ENCODE data around the gene SYTL4.

SYTL4 gene

DNA sequence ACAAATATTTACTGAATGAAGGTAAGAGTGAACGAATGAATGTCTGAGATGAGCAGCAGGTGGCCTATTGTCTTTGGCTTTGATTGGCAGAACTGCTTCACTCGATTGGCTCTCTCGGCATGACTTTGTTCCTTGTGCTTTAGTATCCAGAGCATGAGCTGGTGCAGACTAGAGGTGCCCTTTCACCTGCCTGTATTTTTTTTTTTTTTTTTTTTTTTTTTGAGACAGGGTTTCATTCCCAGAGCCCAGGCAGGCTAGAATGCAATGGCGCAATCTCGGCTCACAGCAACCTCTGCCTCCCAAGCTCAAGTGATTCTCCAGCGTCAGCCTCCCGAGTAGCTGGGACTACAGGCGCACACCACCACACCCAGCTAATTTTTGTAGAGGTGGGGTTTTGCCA is 49.0 kb downstream of the SYTL4 start:
- DNase-seq (ENCODE audit: low spot score): no peak
- in situ Hi-C loops (cut with MboI; ENCODE audit: low sequenced_read_pairs, unreplicated experiment): no loop called here
- TF ChIP-seq, protein P1, sequence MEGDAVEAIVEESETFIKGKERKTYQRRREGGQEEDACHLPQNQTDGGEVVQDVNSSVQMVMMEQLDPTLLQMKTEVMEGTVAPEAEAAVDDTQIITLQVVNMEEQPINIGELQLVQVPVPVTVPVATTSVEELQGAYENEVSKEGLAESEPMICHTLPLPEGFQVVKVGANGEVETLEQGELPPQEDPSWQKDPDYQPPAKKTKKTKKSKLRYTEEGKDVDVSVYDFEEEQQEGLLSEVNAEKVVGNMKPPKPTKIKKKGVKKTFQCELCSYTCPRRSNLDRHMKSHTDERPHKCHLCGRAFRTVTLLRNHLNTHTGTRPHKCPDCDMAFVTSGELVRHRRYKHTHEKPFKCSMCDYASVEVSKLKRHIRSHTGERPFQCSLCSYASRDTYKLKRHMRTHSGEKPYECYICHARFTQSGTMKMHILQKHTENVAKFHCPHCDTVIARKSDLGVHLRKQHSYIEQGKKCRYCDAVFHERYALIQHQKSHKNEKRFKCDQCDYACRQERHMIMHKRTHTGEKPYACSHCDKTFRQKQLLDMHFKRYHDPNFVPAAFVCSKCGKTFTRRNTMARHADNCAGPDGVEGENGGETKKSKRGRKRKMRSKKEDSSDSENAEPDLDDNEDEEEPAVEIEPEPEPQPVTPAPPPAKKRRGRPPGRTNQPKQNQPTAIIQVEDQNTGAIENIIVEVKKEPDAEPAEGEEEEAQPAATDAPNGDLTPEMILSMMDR (IDR thresholded peaks at IDR 0.05; ENCODE audit: borderline replicate concordance, control extremely low read depth, extremely low read depth, insufficient read depth, missing control alignments): no peak

DNA sequence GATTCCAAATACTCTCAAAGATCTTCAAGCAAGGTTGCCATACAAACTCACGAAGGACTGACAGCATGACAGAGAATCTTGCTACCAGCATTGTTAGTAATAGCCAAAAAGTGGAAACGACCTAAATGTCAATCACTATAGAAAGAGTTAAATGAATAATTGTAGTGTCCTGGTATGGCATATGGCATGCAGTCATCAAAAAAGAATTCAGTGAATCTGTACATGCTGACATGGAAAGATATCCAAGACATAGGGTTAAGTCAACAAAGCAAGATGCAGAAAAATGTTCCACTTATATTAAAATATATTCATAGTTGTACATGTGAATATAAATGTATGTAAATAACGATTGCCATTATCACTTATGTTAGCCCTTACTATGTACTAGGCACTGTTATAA is 50.3 kb downstream of the SYTL4 start:
- TF ChIP-seq, protein P1 (IDR thresholded peaks at IDR 0.05; ENCODE audit: borderline replicate concordance, control extremely low read depth, extremely low read depth, insufficient read depth, missing control alignments): no peak
- DNase-seq (ENCODE audit: low spot score): no peak
- in situ Hi-C loops (cut with MboI; ENCODE audit: low sequenced_read_pairs, unreplicated experiment): no loop called here

DNA sequence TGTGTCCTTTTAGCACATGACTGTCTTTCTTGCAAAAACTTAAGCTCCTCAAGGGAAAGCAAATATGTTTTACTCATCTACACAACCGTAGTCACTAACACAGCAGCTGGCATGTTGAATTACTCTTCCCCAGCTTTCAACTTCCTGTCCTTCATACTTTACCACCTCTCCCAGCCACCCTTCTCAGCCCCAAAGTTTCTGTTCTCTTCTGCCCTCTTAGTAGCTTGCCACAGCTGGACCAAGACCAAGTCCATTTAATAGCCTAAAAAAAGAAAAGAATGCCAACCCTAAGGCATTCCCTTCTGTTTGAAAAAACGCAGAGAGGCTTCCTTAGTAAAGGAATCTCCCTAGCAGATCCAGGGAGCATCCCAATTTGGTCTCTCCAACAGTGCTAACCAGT is 51.2 kb downstream of the SYTL4 start:
- DNase-seq (ENCODE audit: low spot score): no peak
- in situ Hi-C loops (cut with MboI; ENCODE audit: low sequenced_read_pairs, unreplicated experiment): no loop called here
- TF ChIP-seq, protein P1 (IDR thresholded peaks at IDR 0.05; ENCODE audit: borderline replicate concordance, control extremely low read depth, extremely low read depth, insufficient read depth, missing control alignments): no peak

DNA sequence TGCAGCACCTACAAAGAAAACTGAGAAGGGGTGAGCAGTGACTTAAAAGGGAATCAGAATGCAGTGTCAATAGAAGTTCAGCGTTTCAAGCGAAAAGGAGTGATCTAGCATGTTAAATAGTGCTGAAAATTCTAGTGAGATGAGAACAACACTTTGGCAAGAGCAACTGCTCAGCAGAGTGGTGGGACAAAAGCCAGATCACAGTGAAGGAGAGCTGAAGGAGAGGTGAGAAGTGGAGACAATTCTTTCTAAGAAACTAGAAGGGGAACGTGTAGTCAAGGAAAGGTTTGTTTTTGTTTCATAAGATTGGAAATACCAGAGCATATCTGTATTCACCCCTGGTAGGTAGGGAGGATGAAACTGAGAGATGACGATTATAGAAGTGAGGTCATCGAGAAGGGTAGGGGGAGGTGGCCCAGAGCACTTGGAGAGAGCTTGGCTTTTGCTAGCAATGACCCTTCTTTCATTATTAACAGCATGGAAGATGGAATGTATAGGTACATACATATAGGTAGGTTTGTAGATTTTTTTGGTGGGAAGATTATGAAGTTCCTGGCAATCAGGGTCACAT is 54.2 kb downstream of the SYTL4 start:
- in situ Hi-C loops (cut with MboI; ENCODE audit: low sequenced_read_pairs, unreplicated experiment): no loop called here
- no peak for DNase-seq (ENCODE audit: low spot score)
- TF ChIP-seq, protein P1 (IDR thresholded peaks at IDR 0.05; ENCODE audit: borderline replicate concordance, control extremely low read depth, extremely low read depth, insufficient read depth, missing control alignments): no peak

DNA sequence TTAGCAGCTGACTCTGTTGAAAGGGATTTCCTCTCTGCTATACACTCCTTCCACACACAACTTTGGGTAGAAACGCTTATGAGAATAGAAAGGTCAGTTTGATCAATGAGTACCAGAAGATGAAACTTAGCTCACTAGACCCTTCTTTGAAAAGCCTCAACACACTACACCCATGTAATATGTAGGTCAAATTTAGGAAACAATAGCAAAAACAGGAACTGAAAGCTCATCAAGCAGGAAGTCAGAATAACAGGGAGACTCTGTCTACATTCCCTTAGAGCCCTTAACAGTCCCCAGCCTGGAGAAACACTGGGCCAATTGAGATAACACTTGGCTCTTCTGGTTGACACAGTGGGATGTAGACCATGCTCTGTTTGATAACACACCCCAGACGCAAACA is 57.2 kb downstream of the SYTL4 start:
- in situ Hi-C loops (cut with MboI; ENCODE audit: low sequenced_read_pairs, unreplicated experiment): loop anchor here (25.0 kb wide), 1 partner anchor 162 kb away; no protein-coding TSS in a partner anchor
- DNase-seq (ENCODE audit: low spot score): no peak

DNA sequence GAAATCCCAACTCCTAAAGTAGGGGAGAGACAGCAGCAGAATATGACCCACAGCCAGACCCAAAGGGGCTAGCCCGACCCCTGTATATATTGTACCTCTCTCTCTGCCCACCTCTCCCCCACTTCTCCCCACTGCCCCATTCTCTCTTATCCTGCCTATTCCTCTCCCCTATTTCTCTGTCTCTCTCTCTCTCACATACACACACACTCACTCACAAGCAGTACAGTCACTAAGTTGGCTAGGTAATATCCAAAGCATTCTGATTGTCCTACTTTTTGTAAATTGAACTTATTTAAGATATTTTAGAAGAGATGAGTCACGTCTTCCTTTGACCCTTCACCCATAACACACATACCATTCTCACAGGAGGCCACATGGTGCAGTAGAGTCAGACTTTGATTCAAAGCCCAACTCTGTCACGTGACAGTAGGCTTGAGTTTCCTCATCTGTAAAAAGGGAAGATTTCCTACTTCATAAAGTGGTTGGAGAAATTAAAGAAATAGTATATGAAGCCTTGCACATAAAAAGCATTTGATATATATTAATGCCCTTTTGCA is 58.4 kb downstream of the SYTL4 start:
- TF ChIP-seq, protein P1 (IDR thresholded peaks at IDR 0.05; ENCODE audit: borderline replicate concordance, control extremely low read depth, extremely low read depth, insufficient read depth, missing control alignments): no peak
- no peak for DNase-seq (ENCODE audit: low spot score)
- in situ Hi-C loops (cut with MboI; ENCODE audit: low sequenced_read_pairs, unreplicated experiment): loop anchor here (25.0 kb wide), 1 partner anchor 161 kb away; no protein-coding TSS in a partner anchor

More for the DNA sequence above, 57.2 kb downstream of the SYTL4 start:
- TF ChIP-seq, protein P1 (IDR thresholded peaks at IDR 0.05; ENCODE audit: borderline replicate concordance, control extremely low read depth, extremely low read depth, insufficient read depth, missing control alignments): no peak
